DND-41 (cell line): ENCODE data around the gene SH3RF3.

ENCODE experiments used
- ATAC-seq: fragments of 200-7000 bp; cut with Tn5 transposase; 3 replicates; pipeline ENCODE4 v1.9.1; 2021; ENCODE audit warnings: low read depth; ENCODE audit not compliant: insufficient read depth
- DNase-seq: peaks from one replicate; pipeline ENCODE4 v3.0.0-alpha.2; 2020
- H2AFZ ChIP-seq: 2 replicates; pipeline ENCODE4 v1.6.0; 2012; ENCODE audit warnings: low read depth, low read length
- H3K27ac ChIP-seq: 2 replicates; pipeline ENCODE4 v1.5.1; 2012; ENCODE audit warnings: low read length, inconsistent platforms
- H3K27me3 ChIP-seq: fragments of 200-600 bp; sonication (generic); 2 replicates; pipeline ENCODE4 v1.6.0; 2012; ENCODE audit warnings: low read length, mild to moderate bottlenecking, inconsistent platforms; ENCODE audit not compliant: insufficient read depth, poor library complexity
- H3K36me3 ChIP-seq: 2 replicates; pipeline ENCODE4 v1.5.1; 2012; ENCODE audit warnings: low read length, inconsistent platforms; ENCODE audit not compliant: insufficient read depth
- H3K4me1 ChIP-seq: 2 replicates; pipeline ENCODE4 v1.5.1; 2012; ENCODE audit warnings: mild to moderate bottlenecking, low read length; ENCODE audit not compliant: insufficient read depth
- H3K4me2 ChIP-seq: 2 replicates; pipeline ENCODE4 v1.6.0; 2012; ENCODE audit warnings: mild to moderate bottlenecking, moderate library complexity, low read length, inconsistent platforms; ENCODE audit not compliant: insufficient read depth
- H3K4me3 ChIP-seq, 2 experiments: fragments of 200-600 bp in 1 of 2; shearing (Covaris generic) in 1 of 2; 2 replicates each; pipeline ENCODE4 v1.5.1; 2012 to 2016; ENCODE audit warnings: inconsistent platforms in 2 of 2, low read length in 2 of 2, mild to moderate bottlenecking in 2 of 2, low read depth in 1 of 2, moderate library complexity in 1 of 2
- H3K79me2 ChIP-seq: 2 replicates; pipeline ENCODE4 v1.6.0; 2012; ENCODE audit warnings: low read length, inconsistent platforms; ENCODE audit not compliant: insufficient read depth
- H3K9ac ChIP-seq: 2 replicates; pipeline ENCODE4 v1.6.0; 2012; ENCODE audit warnings: low read depth, mild to moderate bottlenecking, inconsistent platforms, low read length, moderate library complexity
- H3K9me3 ChIP-seq: 2 replicates; pipeline ENCODE4 v1.5.1; 2012; ENCODE audit warnings: low read length, moderate library complexity, mild to moderate bottlenecking, inconsistent platforms; ENCODE audit not compliant: insufficient read depth, severe bottlenecking
- H4K20me1 ChIP-seq: 2 replicates; pipeline ENCODE4 v1.6.0; 2012; ENCODE audit warnings: low read length; ENCODE audit not compliant: insufficient read depth
- CTCF ChIP-seq: IDR thresholded peaks from 2 replicates; pipeline ENCODE4 v1.5.1; 2012; ENCODE audit warnings: borderline replicate concordance, low read length, moderate library complexity, mild to moderate bottlenecking; ENCODE audit not compliant: poor library complexity, severe bottlenecking; ENCODE audit errors: extremely low read depth
- EZH2 ChIP-seq: IDR thresholded peaks from 3 replicates; pipeline ENCODE4 v1.6.1; 2012; ENCODE audit warnings: borderline replicate concordance, low read depth, mild to moderate bottlenecking, moderate library complexity, low read length, inconsistent platforms; ENCODE audit not compliant: severe bottlenecking

SH3RF3 gene

GRCh38 chr2:109174214-109174613, 45.2 kb downstream of the SH3RF3 start:
- H3K79me2 ChIP-seq: no peaks in the 10 kb centered on the region
- H3K36me3 ChIP-seq: no peaks in the 10 kb centered on the region
- H3K4me1 ChIP-seq: peaks cover 5% of the 10 kb centered on the region
- no peak overlapping the region for H3K27ac ChIP-seq
- no peak overlapping the region for H3K9ac ChIP-seq
- TF ChIP-seq EZH2 (no peak), CTCF (no peak)
- H3K27me3 ChIP-seq: peaks cover 12% of the 10 kb centered on the region
- H2AFZ ChIP-seq: no peak overlapping the region
- peak; percentile 94 for ATAC-seq
- H4K20me1 ChIP-seq: no peaks in the 10 kb centered on the region
- DNase-seq: peak; percentile 46
- peaks cover 3% of the 10 kb centered on the region for H3K9me3 ChIP-seq
- no peak overlapping the region for H3K4me2 ChIP-seq
- H3K4me3 ChIP-seq: no peak overlapping the region

- TF ChIP-seq EZH2 (no peak), CTCF (no peak)
- Histone ChIP-seq H3K27me3 (peaks cover 12% of the 10 kb centered on the region), H3K27ac (no peak overlapping the region), H3K4me2 (no peak overlapping the region), H3K9ac (no peak overlapping the region), H3K4me3 (no peak overlapping the region), H3K9me3 (peaks cover 3% of the 10 kb centered on the region), H3K4me1 (peaks cover 5% of the 10 kb centered on the region), H4K20me1 (no peaks in the 10 kb centered on the region), H2AFZ (no peak overlapping the region), H3K36me3 (no peaks in the 10 kb centered on the region), H3K79me2 (no peaks in the 10 kb centered on the region)
- DNase-seq (no peak), ATAC-seq (no peak)
Measured at GRCh38 chr2:109174626-109175349, 45.8 kb downstream of the SH3RF3 start.

GRCh38 chr2:109175350-109175678, 46.3 kb downstream of the SH3RF3 start:
- no peak for TF ChIP-seq CTCF
- TF ChIP-seq EZH2: no peak

GRCh38 chr2:109176928-109177327, 47.9 kb downstream of the SH3RF3 start:
- Histone ChIP-seq H4K20me1 (no peaks in the 10 kb centered on the region), H3K4me1 (peaks cover 5% of the 10 kb centered on the region), H3K9ac (no peak overlapping the region), H3K27ac (no peak overlapping the region), H3K4me2 (no peak overlapping the region), H3K36me3 (no peaks in the 10 kb centered on the region), H3K27me3 (peaks cover 15% of the 10 kb centered on the region), H3K4me3 (no peak overlapping the region), H3K79me2 (no peaks in the 10 kb centered on the region), H3K9me3 (peaks cover 3% of the 10 kb centered on the region), H2AFZ (no peak overlapping the region)
- no peak for TF ChIP-seq CTCF
- DNase-seq (no peak), ATAC-seq (no peak)

More at GRCh38 chr2:109175350-109175678, 46.3 kb downstream of the SH3RF3 start:
- ATAC-seq (no peak), DNase-seq (no peak)
- Histone ChIP-seq H3K9me3 (peaks cover 3% of the 10 kb centered on the region), H3K27me3 (peaks cover 12% of the 10 kb centered on the region), H4K20me1 (no peaks in the 10 kb centered on the region), H3K4me2 (no peak overlapping the region), H3K4me3 (no peak overlapping the region), H2AFZ (no peak overlapping the region), H3K9ac (no peak overlapping the region), H3K4me1 (peaks cover 5% of the 10 kb centered on the region), H3K27ac (no peak overlapping the region), H3K79me2 (no peaks in the 10 kb centered on the region), H3K36me3 (no peaks in the 10 kb centered on the region)
